DMS53 (cell line): ENCODE results near the gene ANKIB1.
"Not testable (repeated sequence)": the region's sequence is repeated elsewhere in the genome, so short reads cannot be mapped to it uniquely, and the experiment has no call there.

ENCODE experiments used
- DNase-seq: peaks from one replicate; lab custom pipeline; 2025; lab: John Stamatoyannopoulos, UW

Gene ANKIB1

GRCh38 chr7:92332782-92333181, 87.0 kb downstream of the ANKIB1 start:
- no peak for DNase-seq

GRCh38 chr7:92333866-92334265, 88.1 kb downstream of the ANKIB1 start:
- no peak for DNase-seq

GRCh38 chr7:92335574-92335973, 89.8 kb downstream of the ANKIB1 start:
- DNase-seq, result no peak

GRCh38 chr7:92336662-92337340, 91.0 kb downstream of the ANKIB1 start:
- DNase-seq, result no peak

- no peak for DNase-seq
Measured at GRCh38 chr7:92340016-92340415, 94.2 kb downstream of the ANKIB1 start.

- no peak for DNase-seq
Measured at GRCh38 chr7:92343714-92344113, 97.9 kb downstream of the ANKIB1 start.

GRCh38 chr7:92352009-92352408, 106.2 kb downstream of the ANKIB1 start:
- no peak for DNase-seq

- DNase-seq, result no peak
Measured at GRCh38 chr7:92354214-92354613, 108.4 kb downstream of the ANKIB1 start.

GRCh38 chr7:92356406-92356805, 110.6 kb downstream of the ANKIB1 start:
- DNase-seq, result no peak

- no peak for DNase-seq
Measured at GRCh38 chr7:92357260-92357659, 111.5 kb downstream of the ANKIB1 start.

- not testable (repeated sequence) for DNase-seq
Measured at GRCh38 chr7:92359179-92359578, 113.4 kb downstream of the ANKIB1 start.

GRCh38 chr7:92359801-92360200, 114.0 kb downstream of the ANKIB1 start:
- DNase-seq, result no peak

GRCh38 chr7:92360387-92360786, 114.6 kb downstream of the ANKIB1 start:
- DNase-seq, result no peak

GRCh38 chr7:92362131-92362530, 116.4 kb downstream of the ANKIB1 start:
- DNase-seq, result no peak

GRCh38 chr7:92366730-92367129, 121.0 kb downstream of the ANKIB1 start:
- no peak for DNase-seq

GRCh38 chr7:92368741-92369140, 123.0 kb downstream of the ANKIB1 start:
- DNase-seq, result no peak

- DNase-seq, result no peak
Measured at GRCh38 chr7:92375013-92375412, 129.2 kb downstream of the ANKIB1 start.

GRCh38 chr7:92391071-92391470, 145.3 kb downstream of the ANKIB1 start:
- DNase-seq, result no peak

GRCh38 chr7:92397542-92397941, 151.8 kb downstream of the ANKIB1 start:
- no peak for DNase-seq

- no peak for DNase-seq
Measured at GRCh38 chr7:92400013-92400412, 154.2 kb downstream of the ANKIB1 start.

GRCh38 chr7:92402920-92403759, 157.4 kb downstream of the ANKIB1 start:
- no peak for DNase-seq

- DNase-seq, result no peak
Measured at GRCh38 chr7:92403760-92404074, 157.9 kb downstream of the ANKIB1 start.

GRCh38 chr7:92404170-92404614, 158.4 kb downstream of the ANKIB1 start:
- DNase-seq, result no peak

- no peak for DNase-seq
Measured at GRCh38 chr7:92409357-92409756, 163.6 kb downstream of the ANKIB1 start.
